MG63 (cell line): ENCODE results near the gene TTC7B. TPM values are rescaled to one million over a fixed set of nuclear protein-coding genes. Genes with fewer than 3 reads are reported as not detected.

Experiments used
- DNase-seq: peaks from one replicate; pipeline ENCODE4 v3.0.0-alpha.2; 2020
- H3K27me3 ChIP-seq: fragments of 250-450 bp; sonication (Bioruptor Pico); 2 replicates; pipeline ENCODE4 v1.5.1; 2020; ENCODE audit warnings: mild to moderate bottlenecking, moderate library complexity
- H3K36me3 ChIP-seq: fragments of 250-450 bp; sonication (Bioruptor Pico); 2 replicates; pipeline ENCODE4 v1.5.1; 2020; ENCODE audit warnings: mild to moderate bottlenecking, moderate library complexity
- H3K4me3 ChIP-seq: fragments of 250-450 bp; sonication (Bioruptor Pico); 2 replicates; pipeline ENCODE4 v1.5.1; 2020; ENCODE audit warnings: mild to moderate bottlenecking, moderate library complexity
- H3K9me3 ChIP-seq: fragments of 250-450 bp; sonication (Bioruptor Pico); 2 replicates; pipeline ENCODE4 v1.5.1; 2020; ENCODE audit warnings: mild to moderate bottlenecking, moderate library complexity
- total RNA-seq: library from RNA; depleted of rRNA; stranded (reverse); fragments of >200 nt; shearing (Covaris generic); gene quantifications from 2 replicates; pipeline ENCODE4 v1.2.3, GENCODE V29; 2014; ENCODE audit warnings: low replicate concordance

TTC7B gene
- total RNA-seq, 1 experiment from 2014 or later, result 30.0 TPM

- no peaks in the 10 kb centered on the region for H3K9me3 ChIP-seq
- H3K36me3 ChIP-seq, result no peaks in the 10 kb centered on the region
- no peak overlapping the region for H3K4me3 ChIP-seq
- H3K27me3 ChIP-seq, result no peaks in the 10 kb centered on the region
- DNase-seq, result no peak
These were observed 258.7 kb downstream of the TTC7B start for GRCh38 chr14:90557516-90557915.

GRCh38 chr14:90556666-90557450 is 259.4 kb downstream of the TTC7B start:
- Histone ChIP-seq H3K4me3 (no peak overlapping the region), H3K9me3 (no peaks in the 10 kb centered on the region), H3K36me3 (no peaks in the 10 kb centered on the region), H3K27me3 (no peaks in the 10 kb centered on the region)
- DNase-seq, result no peak

DNA sequence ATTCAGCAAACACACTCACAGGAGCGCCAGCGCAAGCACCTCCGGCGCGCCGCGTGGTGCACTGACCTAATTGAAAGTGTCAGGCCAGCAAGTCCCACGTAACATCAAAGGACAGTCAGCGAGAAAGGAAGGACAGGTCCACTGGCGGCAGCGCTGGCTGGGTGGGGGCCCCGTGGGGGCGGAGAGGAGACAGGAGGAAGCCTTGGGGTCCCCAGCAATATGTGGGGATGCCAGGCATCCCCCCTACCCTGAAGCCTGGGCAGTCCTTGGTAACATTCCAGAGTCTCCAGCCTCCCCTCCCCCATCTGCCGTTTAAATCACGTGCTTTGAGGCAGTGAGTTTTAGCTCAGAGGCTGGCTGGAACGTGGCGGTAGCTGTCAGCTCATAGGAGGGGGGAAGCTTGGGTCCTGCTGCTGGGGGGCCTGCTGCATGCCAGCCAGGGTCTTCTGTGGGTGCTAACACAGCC is 260.2 kb downstream of the TTC7B start:
- DNase-seq, result no peak
- Histone ChIP-seq H3K9me3 (no peaks in the 10 kb centered on the region), H3K27me3 (no peaks in the 10 kb centered on the region), H3K4me3 (no peak overlapping the region), H3K36me3 (no peaks in the 10 kb centered on the region)

GRCh38 chr14:90555126-90556011 is 260.9 kb downstream of the TTC7B start:
- DNase-seq, result no peak
- H3K27me3 ChIP-seq, result no peaks in the 10 kb centered on the region
- no peak overlapping the region for H3K4me3 ChIP-seq
- H3K36me3 ChIP-seq, result no peaks in the 10 kb centered on the region
- H3K9me3 ChIP-seq, result no peaks in the 10 kb centered on the region

DNA sequence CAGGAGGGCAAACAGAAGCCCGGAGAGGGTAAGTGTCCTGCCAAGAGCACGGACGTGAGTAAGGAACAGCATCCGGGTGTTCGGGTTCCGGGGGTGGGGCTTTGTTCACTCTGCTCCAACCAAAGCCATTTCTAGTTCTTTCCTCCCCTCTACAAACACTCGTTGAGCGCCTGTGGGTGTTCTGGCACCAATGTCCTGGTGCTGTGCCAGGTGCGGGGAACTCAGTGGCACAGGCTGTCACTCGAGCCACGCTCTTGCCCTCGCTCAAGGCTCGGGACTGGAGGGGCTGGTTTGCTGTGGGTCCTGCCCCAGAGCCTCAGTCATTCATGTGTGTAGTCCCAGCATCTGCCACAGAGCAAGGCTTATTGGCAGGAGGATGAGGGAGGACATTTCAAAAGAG is 261.9 kb downstream of the TTC7B start:
- DNase-seq, result no peak
- Histone ChIP-seq H3K36me3 (no peaks in the 10 kb centered on the region), H3K9me3 (no peaks in the 10 kb centered on the region), H3K4me3 (no peak overlapping the region), H3K27me3 (no peaks in the 10 kb centered on the region)

DNA sequence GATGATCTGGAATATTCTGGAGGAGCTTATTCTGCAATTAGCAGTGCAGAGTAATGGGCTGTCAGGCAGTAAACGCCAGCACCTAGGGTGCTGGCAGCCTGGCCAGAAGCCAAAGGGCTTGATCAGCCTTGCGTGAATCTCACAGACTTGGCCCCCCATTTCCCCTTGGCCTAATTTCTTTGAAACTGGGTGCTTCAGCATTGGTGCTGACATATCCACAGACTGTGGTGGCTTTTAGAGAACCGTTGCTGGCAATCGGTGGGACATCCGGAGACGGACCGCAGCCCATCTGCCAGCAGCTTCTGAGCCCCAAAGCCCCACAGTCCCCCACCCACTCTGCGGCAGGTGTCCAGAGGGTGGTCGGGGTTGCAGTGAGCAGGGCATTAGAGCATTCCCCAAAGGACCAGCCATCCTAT is 262.3 kb downstream of the TTC7B start:
- no peaks in the 10 kb centered on the region for H3K27me3 ChIP-seq
- no peak for DNase-seq
- H3K9me3 ChIP-seq, result no peaks in the 10 kb centered on the region
- no peak overlapping the region for H3K4me3 ChIP-seq
- no peaks in the 10 kb centered on the region for H3K36me3 ChIP-seq

DNA sequence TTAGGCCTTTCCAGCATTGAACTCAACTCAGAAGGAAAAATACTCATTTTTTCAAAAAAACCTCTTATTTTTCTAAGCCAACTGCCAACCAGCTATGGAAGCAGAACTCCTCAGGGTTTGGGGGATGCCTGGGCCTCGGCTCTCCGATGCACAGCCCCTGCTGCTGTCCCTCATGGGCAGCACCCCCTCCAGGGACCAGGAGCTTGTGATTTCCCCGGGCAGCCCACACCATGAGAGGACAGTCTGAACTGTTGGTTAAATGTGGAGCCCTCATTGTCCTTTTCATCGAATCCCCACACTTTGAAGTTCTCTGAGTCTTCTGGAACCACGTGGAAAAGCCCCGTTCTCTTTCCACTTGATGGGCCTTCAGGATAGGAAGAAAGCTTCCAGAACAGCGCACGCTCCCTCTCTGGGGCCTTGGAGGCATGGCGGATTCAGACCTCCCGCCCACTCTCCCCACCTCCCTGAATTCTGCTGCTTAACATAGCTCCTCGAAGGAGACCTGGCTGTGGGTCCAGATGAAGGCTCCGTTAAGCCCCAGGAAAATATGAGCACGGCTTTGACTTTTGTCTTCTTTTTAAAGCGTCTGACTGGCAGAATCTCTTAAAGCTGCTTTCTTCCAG is 262.8 kb downstream of the TTC7B start:
- DNase-seq, result no peak
- Histone ChIP-seq H3K9me3 (no peaks in the 10 kb centered on the region), H3K36me3 (no peaks in the 10 kb centered on the region), H3K27me3 (no peaks in the 10 kb centered on the region), H3K4me3 (no peak overlapping the region)

DNA sequence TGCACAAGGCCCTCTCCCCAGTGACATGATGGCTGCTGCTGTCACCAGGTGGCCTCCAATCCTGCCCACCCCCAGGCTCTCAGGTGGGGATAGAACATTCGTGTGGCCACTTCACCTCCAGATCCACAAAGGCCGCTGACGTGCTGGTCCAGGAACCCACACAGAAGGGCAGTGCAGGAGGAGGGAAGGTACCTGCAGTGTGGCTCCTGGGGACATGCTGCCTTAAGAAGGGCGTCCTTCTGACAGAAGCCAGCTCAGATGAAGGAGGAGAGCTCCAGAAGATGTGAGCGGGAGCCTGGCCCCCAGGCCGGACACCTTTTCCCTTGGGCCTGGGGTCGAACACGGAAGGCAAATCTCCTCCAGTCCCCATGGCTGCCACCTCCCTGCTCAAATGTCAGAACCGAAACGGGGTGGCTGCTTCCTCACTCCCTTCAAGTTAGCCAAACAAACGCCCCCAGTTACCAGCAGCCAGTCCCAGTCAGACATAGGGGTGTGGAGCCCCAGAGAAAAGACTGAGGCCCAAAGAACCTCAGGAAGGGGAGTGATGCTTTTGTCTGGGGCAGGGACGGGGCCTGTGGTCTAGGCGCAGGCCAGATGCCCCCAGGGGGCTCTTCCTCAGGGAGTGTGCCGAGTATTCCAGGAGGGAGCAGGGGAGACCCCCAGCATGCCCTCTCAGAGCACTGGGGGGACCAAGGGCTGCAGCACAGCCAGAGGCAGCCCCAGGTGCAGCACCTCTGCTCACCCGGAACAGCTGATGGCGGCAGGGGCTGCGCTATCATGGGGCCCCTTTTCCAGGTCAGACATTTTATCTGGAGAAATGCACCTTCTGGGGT is 263.5 kb downstream of the TTC7B start:
- H3K9me3 ChIP-seq, result no peaks in the 10 kb centered on the region
- no peak for DNase-seq
- H3K36me3 ChIP-seq, result no peaks in the 10 kb centered on the region
- H3K27me3 ChIP-seq, result no peaks in the 10 kb centered on the region
- H3K4me3 ChIP-seq, result no peak overlapping the region

DNA sequence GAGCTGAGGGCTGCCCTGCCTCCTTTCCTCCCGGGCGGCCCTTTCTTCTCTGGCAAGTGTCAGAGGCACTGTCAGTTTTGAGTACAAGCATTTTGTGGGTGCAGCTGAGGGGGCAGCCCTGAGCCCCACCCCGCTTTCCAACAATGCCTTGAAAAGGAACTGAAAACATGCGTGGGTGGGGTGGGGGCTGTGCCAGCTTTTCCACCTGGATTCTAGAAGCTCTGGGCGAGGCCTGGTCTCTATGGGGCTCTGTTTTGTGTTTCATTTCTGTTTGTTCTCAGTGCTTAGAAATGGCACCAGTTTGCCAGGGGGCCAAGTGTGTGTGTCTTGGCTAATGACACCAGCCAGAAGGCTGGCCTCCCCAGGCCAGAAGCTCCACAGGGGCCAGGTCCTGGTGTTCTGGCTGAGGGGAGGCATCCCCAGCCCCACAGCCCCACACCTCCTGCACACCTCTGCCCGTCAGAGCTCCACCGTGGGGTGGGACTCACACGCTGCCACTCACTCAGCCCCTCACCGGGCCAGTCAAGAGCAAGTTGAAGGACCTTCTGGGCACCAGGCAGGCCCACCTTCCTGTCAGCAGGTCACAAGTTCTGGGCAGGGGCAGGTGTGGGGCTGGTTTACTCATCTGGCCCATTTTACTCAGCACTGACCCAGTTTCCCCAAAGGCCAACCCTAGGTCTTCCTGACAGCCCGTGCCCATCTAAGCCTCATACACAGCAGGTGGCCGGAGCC is 264.3 kb downstream of the TTC7B start:
- no peaks in the 10 kb centered on the region for H3K27me3 ChIP-seq
- H3K4me3 ChIP-seq, result no peak overlapping the region
- no peaks in the 10 kb centered on the region for H3K9me3 ChIP-seq
- no peaks in the 10 kb centered on the region for H3K36me3 ChIP-seq
- no peak for DNase-seq

DNA sequence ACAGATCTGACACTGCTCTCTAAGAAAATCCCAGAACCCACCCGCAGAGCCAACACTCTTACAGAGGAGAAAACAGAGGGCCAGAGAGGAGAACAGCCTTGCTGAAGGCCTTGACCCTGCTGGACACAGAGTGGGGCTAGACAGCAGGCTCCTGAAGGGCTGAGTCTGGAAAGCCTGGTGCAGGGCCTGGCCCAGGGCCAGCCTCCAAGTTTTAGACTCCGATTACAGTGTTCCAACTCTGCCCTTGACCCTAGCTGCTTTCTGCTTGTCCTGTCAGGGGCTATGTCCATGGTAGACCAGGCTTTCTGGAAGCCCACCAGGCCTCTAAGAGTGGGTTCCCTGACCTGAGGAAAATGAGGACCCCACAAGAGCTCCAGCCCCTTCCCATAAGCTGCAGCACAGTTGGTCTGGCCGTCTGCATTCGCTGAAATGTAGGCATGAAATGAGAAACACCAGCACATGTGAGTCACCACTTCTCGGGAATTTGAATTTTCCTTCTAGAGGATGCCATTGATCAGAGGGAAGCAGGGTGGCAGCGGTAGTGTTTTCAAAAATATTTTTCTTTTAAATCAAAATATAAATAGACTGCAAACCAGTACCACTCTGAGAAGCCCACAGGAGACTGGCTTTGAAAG is 265.0 kb downstream of the TTC7B start:
- DNase-seq, result no peak
- Histone ChIP-seq H3K27me3 (no peaks in the 10 kb centered on the region), H3K4me3 (no peak overlapping the region)

DNA sequence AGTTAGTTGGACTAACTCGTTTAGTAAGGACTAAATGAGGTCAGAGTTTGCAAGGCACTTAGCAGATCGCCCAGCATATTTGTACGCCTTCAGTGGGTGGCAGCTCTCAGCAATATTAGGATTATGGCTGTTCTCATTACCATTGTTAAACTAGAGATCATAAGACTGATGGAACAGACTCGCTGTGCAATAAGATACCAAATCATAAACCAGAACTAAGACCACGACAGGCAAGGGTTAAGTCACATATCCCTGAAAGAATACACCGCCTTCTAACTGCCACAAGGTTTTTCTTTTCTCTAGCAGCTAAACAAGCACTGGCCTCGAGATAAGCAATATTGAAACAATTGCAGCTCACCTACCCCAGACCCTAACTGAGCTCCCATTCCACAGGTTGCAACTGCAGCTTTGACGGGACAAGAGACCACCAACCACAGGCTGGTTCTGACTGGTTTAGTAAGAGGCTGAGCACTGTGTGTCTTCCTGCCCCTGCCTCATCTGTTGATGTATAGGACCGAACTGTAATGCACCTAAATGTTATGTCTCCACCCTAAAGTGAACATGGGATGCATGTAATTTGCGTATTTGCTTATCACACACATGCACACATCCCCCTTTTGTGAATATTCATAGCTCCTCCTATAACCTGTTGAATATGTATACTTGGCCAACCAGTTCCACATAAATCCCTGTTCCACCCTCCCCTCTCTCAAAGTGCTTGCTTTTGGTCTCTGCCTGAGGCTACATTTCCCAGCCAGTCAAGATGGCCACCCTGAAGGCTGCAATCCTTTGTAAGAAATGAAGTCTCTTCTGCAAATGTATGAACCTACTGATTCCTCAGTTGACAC is 266.2 kb downstream of the TTC7B start:
- DNase-seq, result no peak
- no peaks in the 10 kb centered on the region for H3K27me3 ChIP-seq
- no peaks in the 10 kb centered on the region for H3K36me3 ChIP-seq
- no peaks in the 10 kb centered on the region for H3K9me3 ChIP-seq
- H3K4me3 ChIP-seq, result no peak overlapping the region

More for the DNA sequence above, 265.0 kb downstream of the TTC7B start:
- Histone ChIP-seq H3K36me3 (no peaks in the 10 kb centered on the region), H3K9me3 (no peaks in the 10 kb centered on the region)

GRCh38 chr14:90548455-90548854 is 267.8 kb downstream of the TTC7B start:
- no peaks in the 10 kb centered on the region for H3K9me3 ChIP-seq
- H3K36me3 ChIP-seq, result no peaks in the 10 kb centered on the region
- H3K27me3 ChIP-seq, result no peaks in the 10 kb centered on the region
- H3K4me3 ChIP-seq, result no peak overlapping the region
- no peak for DNase-seq

- Histone ChIP-seq H3K27me3 (no peaks in the 10 kb centered on the region), H3K36me3 (no peaks in the 10 kb centered on the region), H3K4me3 (no peak overlapping the region), H3K9me3 (no peaks in the 10 kb centered on the region)
- no peak for DNase-seq
These were observed 268.3 kb downstream of the TTC7B start for GRCh38 chr14:90547968-90548367.

DNA sequence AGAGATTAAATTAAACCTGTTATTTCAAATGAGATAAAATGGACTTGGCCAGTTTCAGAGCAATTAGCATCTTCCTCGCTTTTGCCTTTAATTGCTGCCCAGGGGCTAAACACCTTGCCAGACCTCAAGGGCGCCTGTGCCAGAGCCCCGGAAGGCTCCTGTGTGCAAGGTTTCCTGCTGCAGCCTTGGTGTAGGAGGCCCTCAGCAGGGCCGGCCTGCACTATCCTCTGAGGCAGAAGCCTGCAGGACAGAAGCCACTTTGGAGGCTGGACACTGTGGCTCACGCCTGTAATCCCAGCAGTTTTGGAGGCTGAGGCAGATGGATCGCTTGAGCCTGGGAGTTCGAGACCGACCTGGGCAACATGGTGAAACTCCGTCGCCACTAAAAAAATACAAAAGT is 269.0 kb downstream of the TTC7B start:
- Histone ChIP-seq H3K9me3 (no peaks in the 10 kb centered on the region), H3K4me3 (no peak overlapping the region), H3K36me3 (no peaks in the 10 kb centered on the region), H3K27me3 (no peaks in the 10 kb centered on the region)
- no peak for DNase-seq

DNA sequence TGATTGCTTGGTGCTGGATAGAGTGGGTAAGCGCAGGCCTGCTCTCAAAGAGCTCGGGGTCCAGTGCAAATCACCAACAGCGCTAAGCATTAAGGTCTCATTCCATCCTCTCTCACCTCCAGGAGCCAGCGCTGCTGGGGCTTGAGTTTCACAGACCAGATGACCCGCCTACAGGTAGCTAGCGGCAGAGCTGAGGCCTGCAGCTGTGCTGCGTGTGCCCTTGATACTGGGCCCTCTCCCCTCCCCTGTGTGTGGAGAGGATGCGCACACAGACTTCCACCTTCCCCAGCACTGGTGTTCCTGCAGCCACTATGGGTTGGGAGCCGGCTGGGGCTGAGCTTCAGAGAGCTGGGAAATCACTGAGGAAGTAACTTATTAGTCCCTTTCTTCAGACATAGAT is 269.5 kb downstream of the TTC7B start:
- Histone ChIP-seq H3K4me3 (no peak overlapping the region), H3K9me3 (no peaks in the 10 kb centered on the region), H3K36me3 (no peaks in the 10 kb centered on the region), H3K27me3 (no peaks in the 10 kb centered on the region)
- no peak for DNase-seq
